ENCODE measurements around the gene SEC14L3. TPM values are rescaled to one million over a fixed set of nuclear protein-coding genes. Genes with fewer than 3 reads are reported as not detected.

SEC14L3 gene
- total and polyA plus RNA-seq, 2 experiments from 2014 or later, result not detected

DNA sequence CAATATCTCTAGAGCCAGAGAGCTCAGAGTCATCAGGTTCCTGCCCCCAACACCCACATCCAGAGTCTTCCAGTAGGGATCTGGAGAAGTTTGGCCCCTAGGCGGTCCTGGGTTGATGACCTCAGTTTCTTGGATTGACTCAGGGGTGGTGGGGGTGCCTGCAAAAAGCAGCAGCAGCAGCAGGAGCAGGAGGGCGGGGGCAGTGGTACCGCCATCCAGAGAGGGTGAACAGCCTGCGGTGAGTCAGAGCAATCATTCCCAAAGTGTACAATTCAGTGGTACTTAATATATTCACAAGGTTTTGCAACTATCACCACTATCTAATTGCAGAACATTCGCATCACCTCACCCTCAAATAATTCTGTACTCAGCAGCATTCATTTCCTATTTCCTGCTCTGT, 9.9 kb upstream of the SEC14L3 start:
- no peak overlapping the region for H2AFZ ChIP-seq
- no peak overlapping the region for H3K27ac ChIP-seq
- WGBS (ENCODE audit: low lambda C conversion rate, missing lambda C conversion rate), result 84% methylated on average over 5 of the region's 5 CpGs
- H3K36me3 ChIP-seq (replicated peaks; ENCODE audit: insufficient read depth, low read depth), result no peaks in the 10 kb centered on the region
- no peaks in the 10 kb centered on the region for H3K4me1 ChIP-seq (ENCODE audit: insufficient read depth)
- H3K79me2 ChIP-seq, result no peaks in the 10 kb centered on the region
- no peak for DNase-seq (ENCODE audit: low spot score)
- no peaks in the 10 kb centered on the region for H3K9me2 ChIP-seq (replicated peaks; ENCODE audit: insufficient read depth)
- TF ChIP-seq, protein P1, sequence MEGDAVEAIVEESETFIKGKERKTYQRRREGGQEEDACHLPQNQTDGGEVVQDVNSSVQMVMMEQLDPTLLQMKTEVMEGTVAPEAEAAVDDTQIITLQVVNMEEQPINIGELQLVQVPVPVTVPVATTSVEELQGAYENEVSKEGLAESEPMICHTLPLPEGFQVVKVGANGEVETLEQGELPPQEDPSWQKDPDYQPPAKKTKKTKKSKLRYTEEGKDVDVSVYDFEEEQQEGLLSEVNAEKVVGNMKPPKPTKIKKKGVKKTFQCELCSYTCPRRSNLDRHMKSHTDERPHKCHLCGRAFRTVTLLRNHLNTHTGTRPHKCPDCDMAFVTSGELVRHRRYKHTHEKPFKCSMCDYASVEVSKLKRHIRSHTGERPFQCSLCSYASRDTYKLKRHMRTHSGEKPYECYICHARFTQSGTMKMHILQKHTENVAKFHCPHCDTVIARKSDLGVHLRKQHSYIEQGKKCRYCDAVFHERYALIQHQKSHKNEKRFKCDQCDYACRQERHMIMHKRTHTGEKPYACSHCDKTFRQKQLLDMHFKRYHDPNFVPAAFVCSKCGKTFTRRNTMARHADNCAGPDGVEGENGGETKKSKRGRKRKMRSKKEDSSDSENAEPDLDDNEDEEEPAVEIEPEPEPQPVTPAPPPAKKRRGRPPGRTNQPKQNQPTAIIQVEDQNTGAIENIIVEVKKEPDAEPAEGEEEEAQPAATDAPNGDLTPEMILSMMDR (IDR thresholded peaks at IDR 0.05; ENCODE audit: poor library complexity), result no peak
- TF ChIP-seq EZH2 (IDR thresholded peaks at IDR 0.05; ENCODE audit: borderline replicate concordance) (no peak), EZH2phosphoT487 (IDR thresholded peaks at IDR 0.05; ENCODE audit: low read depth, severe bottlenecking, unreplicated experiment) (no peak)
- no peak overlapping the region for H3K4me3 ChIP-seq
- H3K27me3 ChIP-seq, result no peaks in the 10 kb centered on the region
- no peaks in the 10 kb centered on the region for H3K9me3 ChIP-seq (ENCODE audit: low read depth)
- H4K20me1 ChIP-seq (ENCODE audit: insufficient read depth, poor library complexity, severe bottlenecking), result no peaks in the 10 kb centered on the region
- no peak overlapping the region for H3K4me2 ChIP-seq

DNA sequence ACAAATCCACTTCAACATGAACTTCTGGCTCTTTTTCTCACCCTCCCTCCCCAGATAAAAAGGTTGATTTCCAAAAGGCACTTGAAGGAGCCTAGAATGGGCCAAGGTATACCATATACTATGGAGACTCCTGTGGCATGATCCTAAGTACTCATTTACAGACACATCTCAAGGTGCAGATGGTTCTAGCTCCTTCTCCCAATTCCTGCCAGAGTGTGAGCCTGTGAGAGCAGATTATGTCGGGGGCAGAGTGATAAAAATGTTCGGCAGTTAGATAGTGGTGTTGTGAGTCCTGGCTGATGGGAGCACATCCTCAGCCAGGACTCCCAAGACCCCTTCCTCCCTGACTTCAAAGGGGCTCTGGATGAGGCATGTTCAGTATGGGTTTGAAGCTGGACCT, 8.2 kb upstream of the SEC14L3 start:
- Histone ChIP-seq H3K9me3 (ENCODE audit: low read depth) (no peaks in the 10 kb centered on the region), H3K27ac (no peak overlapping the region), H3K4me3 (no peak overlapping the region), H3K36me3 (replicated peaks; ENCODE audit: insufficient read depth, low read depth) (no peaks in the 10 kb centered on the region), H3K79me2 (no peaks in the 10 kb centered on the region), H2AFZ (no peak overlapping the region), H3K27me3 (no peaks in the 10 kb centered on the region), H3K4me1 (ENCODE audit: insufficient read depth) (no peaks in the 10 kb centered on the region), H3K9me2 (replicated peaks; ENCODE audit: insufficient read depth) (no peaks in the 10 kb centered on the region), H4K20me1 (ENCODE audit: insufficient read depth, poor library complexity, severe bottlenecking) (no peaks in the 10 kb centered on the region), H3K4me2 (no peak overlapping the region)
- 55% methylated on average over 2 of the region's 2 CpGs for WGBS (ENCODE audit: low lambda C conversion rate, missing lambda C conversion rate)
- TF ChIP-seq EZH2 (IDR thresholded peaks at IDR 0.05; ENCODE audit: borderline replicate concordance) (no peak), EZH2phosphoT487 (IDR thresholded peaks at IDR 0.05; ENCODE audit: low read depth, severe bottlenecking, unreplicated experiment) (no peak)
- TF ChIP-seq, protein P1 (IDR thresholded peaks at IDR 0.05; ENCODE audit: poor library complexity), result no peak
- DNase-seq (ENCODE audit: low spot score), result no peak

DNA sequence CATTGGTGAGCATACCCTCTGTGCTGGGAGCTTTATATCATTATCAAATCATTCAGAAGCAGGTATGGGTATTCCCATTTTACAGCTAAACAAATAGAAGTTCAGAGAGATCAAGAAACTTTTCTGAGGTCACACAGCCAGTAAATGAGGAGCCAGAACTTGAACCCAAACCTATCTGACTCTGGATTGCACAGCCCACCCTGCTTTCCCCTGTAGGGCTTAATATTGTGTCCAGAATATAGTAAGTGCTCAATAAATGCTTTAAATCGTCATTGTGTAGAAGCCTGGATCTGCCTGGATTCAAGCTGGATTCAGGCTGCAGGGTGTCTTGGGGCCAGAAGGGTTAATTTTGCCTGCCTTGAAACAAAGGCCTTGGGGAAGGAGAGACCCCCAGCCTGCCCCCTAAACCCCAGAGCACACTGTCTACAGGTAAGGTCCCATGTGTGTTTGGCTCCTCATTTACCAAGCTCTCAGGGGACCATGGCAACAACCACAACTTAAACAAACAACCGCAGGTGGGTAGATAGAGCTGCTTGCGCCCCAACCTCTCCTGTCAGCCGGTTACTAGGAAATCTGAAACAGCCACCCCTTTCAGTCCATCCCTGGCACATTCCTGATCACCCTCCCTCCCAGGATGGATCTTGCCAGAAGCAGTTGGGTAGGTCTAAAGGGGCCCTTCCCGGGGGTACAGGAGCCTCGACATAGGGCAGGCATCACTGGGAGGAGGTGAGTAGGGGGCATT, 3.0 kb upstream of the SEC14L3 start:
- Histone ChIP-seq H3K4me1 (ENCODE audit: insufficient read depth) (no peaks in the 10 kb centered on the region), H3K9me2 (replicated peaks; ENCODE audit: insufficient read depth) (no peaks in the 10 kb centered on the region), H3K4me2 (no peak overlapping the region), H3K79me2 (no peaks in the 10 kb centered on the region), H4K20me1 (ENCODE audit: insufficient read depth, poor library complexity, severe bottlenecking) (no peaks in the 10 kb centered on the region), H3K27me3 (peaks cover 6% of the 10 kb centered on the region), H3K4me3 (no peak overlapping the region), H3K27ac (no peak overlapping the region), H3K9me3 (ENCODE audit: low read depth) (no peaks in the 10 kb centered on the region), H2AFZ (no peak overlapping the region), H3K36me3 (replicated peaks; ENCODE audit: insufficient read depth, low read depth) (no peaks in the 10 kb centered on the region)
- DNase-seq (ENCODE audit: low spot score), result no peak
- 75% methylated on average over 6 of the region's 6 CpGs for WGBS (ENCODE audit: low lambda C conversion rate, missing lambda C conversion rate)
- TF ChIP-seq, protein P1 (IDR thresholded peaks at IDR 0.05; ENCODE audit: poor library complexity), result no peak
- TF ChIP-seq EZH2phosphoT487 (IDR thresholded peaks at IDR 0.05; ENCODE audit: low read depth, severe bottlenecking, unreplicated experiment) (no peak), EZH2 (IDR thresholded peaks at IDR 0.05; ENCODE audit: borderline replicate concordance) (no peak)
